ENCODE results near the gene SURF2. TPM values are rescaled to one million over a fixed set of nuclear protein-coding genes. Genes with fewer than 3 reads are reported as not detected.
A peak's percentile ranks its signal among the peaks of the same experiment; 100 is the strongest.

Gene SURF2
- total RNA-seq, 6 donors from 2014 or later, result 18.1 to 31.5 (median 21.7) TPM

- H3K4me3 ChIP-seq, result peak overlapping the region in 1 of 4 donors; percentile 10
- H3K27ac ChIP-seq, result peak overlapping the region; percentile 33 to 62 (median 53)
- DNase-seq, result peak; percentile 65 to 70
- H3K36me3 ChIP-seq, result peaks cover 4 to 72% (median 47%) of the 10 kb centered on the region in 4 donors
- no peaks in the 10 kb centered on the region for H3K9me3 ChIP-seq
- H3K4me1 ChIP-seq, result peaks cover 9 to 35% (median 13%) of the 10 kb centered on the region in 4 donors
- TF ChIP-seq CTCF (IDR thresholded peaks at IDR 0.05) (no peak), EP300 (IDR thresholded peaks at IDR 0.05) (no peak), POLR2A (IDR thresholded peaks at IDR 0.05) (no peak), POLR2AphosphoS5 (IDR thresholded peaks at IDR 0.05) (no peak)
- WGBS, 2 donors, result 77 to 83% methylated on average over 14 of the region's 15 CpGs
- ATAC-seq (ENCODE audit: low FRiP score in 2 of 2), result peak; percentile 80 to 83
- H3K27me3 ChIP-seq, result no peaks in the 10 kb centered on the region
Measured at GRCh38 chr9:133341369-133342068, 14.8 kb upstream of the SURF2 start.

GRCh38 chr9:133342069-133342406 lies 14.3 kb upstream of the SURF2 start:
- H3K9me3 ChIP-seq, result no peaks in the 10 kb centered on the region
- H3K4me3 ChIP-seq, result no peak overlapping the region
- ATAC-seq (ENCODE audit: low FRiP score in 2 of 2), result no peak
- no peaks in the 10 kb centered on the region for H3K27me3 ChIP-seq
- peaks cover 4 to 72% (median 47%) of the 10 kb centered on the region in 4 donors for H3K36me3 ChIP-seq
- H3K4me1 ChIP-seq, result peaks cover 11 to 36% (median 15%) of the 10 kb centered on the region in 4 donors
- peak overlapping the region in 2 of 4 donors; percentile 23 to 33 for H3K27ac ChIP-seq
- no peak for TF ChIP-seq POLR2AphosphoS5 (IDR thresholded peaks at IDR 0.05)
- no peak for TF ChIP-seq EP300 (IDR thresholded peaks at IDR 0.05)
- no peak for TF ChIP-seq CTCF (IDR thresholded peaks at IDR 0.05)
- no peak for TF ChIP-seq POLR2A (IDR thresholded peaks at IDR 0.05)
- WGBS, 2 donors, result 77 to 85% methylated on average over 10 to 12 of the region's 12 CpGs
- DNase-seq, result no peak

- no peak overlapping the region for H3K4me3 ChIP-seq
- DNase-seq (peak in 1 of 2 donors; percentile 53), ATAC-seq (ENCODE audit: low FRiP score in 2 of 2) (no peak)
- no peak overlapping the region for H3K27ac ChIP-seq
- no peaks in the 10 kb centered on the region for H3K27me3 ChIP-seq
- WGBS, 2 donors, result 82 to 95% methylated on average over 5 to 10 of the region's 11 CpGs
- no peaks in the 10 kb centered on the region for H3K9me3 ChIP-seq
- H3K36me3 ChIP-seq, result peaks cover 4 to 72% (median 47%) of the 10 kb centered on the region in 4 donors
- no peak for TF ChIP-seq POLR2A (IDR thresholded peaks at IDR 0.05)
- no peak for TF ChIP-seq CTCF (IDR thresholded peaks at IDR 0.05)
- no peak for TF ChIP-seq POLR2AphosphoS5 (IDR thresholded peaks at IDR 0.05)
- TF ChIP-seq EP300 (IDR thresholded peaks at IDR 0.05), result no peak
- H3K4me1 ChIP-seq, result peaks cover 11 to 42% (median 17%) of the 10 kb centered on the region in 4 donors
Measured at GRCh38 chr9:133342570-133342969, 13.8 kb upstream of the SURF2 start.

- DNase-seq, result peak in 1 of 2 donors; percentile 62
- H3K27ac ChIP-seq, result no peak overlapping the region
- WGBS, 2 donors, result 97% methylated on average over 19 of the region's 19 CpGs
- peaks cover 4 to 69% (median 47%) of the 10 kb centered on the region in 4 donors for H3K36me3 ChIP-seq
- ATAC-seq (ENCODE audit: low FRiP score in 2 of 2), result no peak
- no peak overlapping the region for H3K4me3 ChIP-seq
- TF ChIP-seq POLR2A (IDR thresholded peaks at IDR 0.05) (no peak), CTCF (IDR thresholded peaks at IDR 0.05) (no peak), EP300 (IDR thresholded peaks at IDR 0.05) (no peak), POLR2AphosphoS5 (IDR thresholded peaks at IDR 0.05) (no peak)
- no peaks in the 10 kb centered on the region for H3K9me3 ChIP-seq
- H3K4me1 ChIP-seq, result peaks cover 16 to 49% (median 20%) of the 10 kb centered on the region in 4 donors
- no peaks in the 10 kb centered on the region for H3K27me3 ChIP-seq
Measured at GRCh38 chr9:133344071-133344470, 12.3 kb upstream of the SURF2 start.

All from upper lobe of left lung (tissue), 6 donors.